Measurements from ENCODE around the gene ADAMTS13. TPM values are rescaled to one million over a fixed set of nuclear protein-coding genes. Genes with fewer than 3 reads are reported as not detected.
A peak's percentile ranks its signal among the peaks of the same experiment; 100 is the strongest.

The ADAMTS13 gene
- total and polyA plus RNA-seq, 9 of the 15 experiments (the other 6 are each of a cell fraction or from before 2014, with no cell fraction given): 0.03 to 0.20 (median 0.04) TPM; not detected in 4

GRCh38 chr9:133377721-133378216 is 44.4 kb upstream of the ADAMTS13 start:
- peaks cover 10% of the 10 kb centered on the region for H4K20me1 ChIP-seq (replicated peaks; ENCODE audit: control insufficient read depth, insufficient read depth, low read length)
- no peaks in the 10 kb centered on the region; a peak in 1 of 5 replicates for H3K27me3 ChIP-seq (ENCODE audit: control insufficient read depth in 2 of 2, insufficient read depth in 2 of 2, low read length in 2 of 2)
- H3K36me3 ChIP-seq (ENCODE audit: control insufficient read depth, insufficient read depth, low read length): peaks cover 14% of the 10 kb centered on the region
- WGBS (ENCODE audit: insufficient coverage, low coverage, missing lambda C conversion rate): 30% methylated on average over 6 of the region's 6 CpGs
- H3K79me2 ChIP-seq (ENCODE audit: control insufficient read depth, insufficient read depth, low read length): peaks cover 39% of the 10 kb centered on the region
- ChIA-PET POLR2A (interaction anchor here (0.6 to 8.3 kb wide), 8 partner anchors 9 to 83 kb away, joined by 3 to 81 read pairs (median 6); no protein-coding TSS in a partner anchor), CTCF (ENCODE audit: low intra/inter-chr PET ratio) (interaction anchor here (0.7 kb wide), 1 partner anchor 109 kb away, joined by 3 read pairs; no protein-coding TSS in a partner anchor)
- BruUV-seq (replicated peaks): no TSS peak
- in situ Hi-C loops (cut with MboI): no loop called here
- no peak overlapping the region for H3K27ac ChIP-seq (ENCODE audit: extremely low read depth, low read depth, low read length)
- intact Hi-C loops (cut with micrococcal nuclease): no loop called here
- no peak overlapping the region for H3K4me3 ChIP-seq
- FAIRE-seq: peak; percentile 84
- no peak overlapping the region for H2AFZ ChIP-seq (ENCODE audit: low read depth, low read length)
- DNase-seq (ENCODE audit: extremely low read depth in 1 of 4, low spot score in 3 of 4): peak in 1 of 4 experiments; percentile 70
- ATAC-seq: no peak
- no peaks in the 10 kb centered on the region for H3K9me3 ChIP-seq (replicated peaks; ENCODE audit: control insufficient read depth, insufficient read depth, low read depth, low read length)
- peak overlapping the region; percentile 23; the same call in 1 of the 2 replicates for H3K4me2 ChIP-seq (ENCODE audit: insufficient read depth, low read length)
- peaks cover 22 to 35% of the 10 kb centered on the region in 2 experiments; a peak in 4 of 5 replicates for H3K4me1 ChIP-seq (replicated peaks in 1 of 2; ENCODE audit: control insufficient read depth in 2 of 2, insufficient read depth in 2 of 2, low read length in 2 of 2)
- no peak overlapping the region; a peak in 1 of 4 replicates for H3K9ac ChIP-seq (ENCODE audit: insufficient read depth in 1 of 2, low read depth in 2 of 2, low read length in 2 of 2)
- no peaks in the 10 kb centered on the region for H3K9me1 ChIP-seq (ENCODE audit: control insufficient read depth, insufficient read depth, low read length)
- TF ChIP-seq ZNF133 (CRISPR knock-in tag; IDR thresholded peaks at IDR 0.05) (no peak), ZNF41 (CRISPR knock-in tag; conservative IDR thresholded peaks at IDR 0.05) (no peak), MEIS2 (IDR thresholded peaks at IDR 0.05; ENCODE audit: partially characterized antibody) (peak; percentile 7), CEBPB (tag; IDR thresholded peaks at IDR 0.05) (peak; percentile 74), DACH1 (IDR thresholded peaks at IDR 0.05; ENCODE audit: partially characterized antibody) (no peak), U2AF1 (optimal IDR thresholded peaks at IDR 0.05; ENCODE audit: low read depth, low read length) (no peak), MCM5 (IDR thresholded peaks at IDR 0.05; ENCODE audit: low read depth) (no peak), TARDBP (IDR thresholded peaks at IDR 0.05) (no peak), TCF15 (CRISPR knock-in tag; IDR thresholded peaks at IDR 0.05) (no peak), CEBPG (CRISPR knock-in tag; IDR thresholded peaks at IDR 0.05) (no peak), CEBPG (tag; conservative IDR thresholded peaks at IDR 0.05 in 1 of 2, IDR thresholded peaks at IDR 0.05 in 1 of 2) (0 out of 4 replicates have a peak, but pooled peaks have one; percentile 19 to 31), MNT (conservative IDR thresholded peaks at IDR 0.05) (0 out of 4 replicates have a peak, but pooled peaks of 1 of the 2 experiments have one; percentile 17), HMGN3 (IDR thresholded peaks at IDR 0.05; ENCODE audit: borderline replicate concordance, extremely low read depth, insufficient read length, low read depth, low read length) (no peak)
- TF ChIP-seq, protein P1, sequence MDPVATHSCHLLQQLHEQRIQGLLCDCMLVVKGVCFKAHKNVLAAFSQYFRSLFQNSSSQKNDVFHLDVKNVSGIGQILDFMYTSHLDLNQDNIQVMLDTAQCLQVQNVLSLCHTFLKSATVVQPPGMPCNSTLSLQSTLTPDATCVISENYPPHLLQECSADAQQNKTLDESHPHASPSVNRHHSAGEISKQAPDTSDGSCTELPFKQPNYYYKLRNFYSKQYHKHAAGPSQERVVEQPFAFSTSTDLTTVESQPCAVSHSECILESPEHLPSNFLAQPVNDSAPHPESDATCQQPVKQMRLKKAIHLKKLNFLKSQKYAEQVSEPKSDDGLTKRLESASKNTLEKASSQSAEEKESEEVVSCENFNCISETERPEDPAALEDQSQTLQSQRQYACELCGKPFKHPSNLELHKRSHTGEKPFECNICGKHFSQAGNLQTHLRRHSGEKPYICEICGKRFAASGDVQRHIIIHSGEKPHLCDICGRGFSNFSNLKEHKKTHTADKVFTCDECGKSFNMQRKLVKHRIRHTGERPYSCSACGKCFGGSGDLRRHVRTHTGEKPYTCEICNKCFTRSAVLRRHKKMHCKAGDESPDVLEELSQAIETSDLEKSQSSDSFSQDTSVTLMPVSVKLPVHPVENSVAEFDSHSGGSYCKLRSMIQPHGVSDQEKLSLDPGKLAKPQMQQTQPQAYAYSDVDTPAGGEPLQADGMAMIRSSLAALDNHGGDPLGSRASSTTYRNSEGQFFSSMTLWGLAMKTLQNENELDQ (CRISPR knock-in tag; IDR thresholded peaks at IDR 0.05; ENCODE audit: borderline replicate concordance): no peak
